Activated CD4-positive, CD25-positive, alpha-beta regulatory T cell treated with anti-CD3 and anti-CD28 coated beads, Interleukin-2, amount 50 U/mL, for 72 hours (primary cell): Measurements from ENCODE around the gene EPN2.
"Not testable (repeated sequence)": the region's sequence is repeated elsewhere in the genome, so short reads cannot be mapped to it uniquely, and the experiment has no call there.

Experiments
- DNase-seq: peaks from one replicate; pipeline ENCODE4 v3.0.0; 2021

EPN2 gene

DNA sequence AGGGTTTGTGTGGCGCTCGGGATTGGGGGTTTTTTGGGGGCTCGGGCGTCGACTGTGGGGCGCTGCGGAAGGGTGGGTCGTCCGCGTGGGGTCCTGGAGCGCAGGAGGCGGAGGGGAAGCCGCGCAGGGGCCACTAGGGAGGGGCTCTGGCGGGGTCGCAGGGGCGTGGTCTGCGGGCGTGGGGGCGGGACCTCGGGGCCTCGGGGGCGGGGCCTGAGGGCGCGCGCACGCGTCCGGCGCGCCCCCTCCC, at the start of gene EPN2:
EPN2 (plus strand) TSS at position 228 of the 250 bp plus-strand sequence. CDS start 45,754 bp downstream, outside the sequence.
- not testable (repeated sequence) for DNase-seq

DNA sequence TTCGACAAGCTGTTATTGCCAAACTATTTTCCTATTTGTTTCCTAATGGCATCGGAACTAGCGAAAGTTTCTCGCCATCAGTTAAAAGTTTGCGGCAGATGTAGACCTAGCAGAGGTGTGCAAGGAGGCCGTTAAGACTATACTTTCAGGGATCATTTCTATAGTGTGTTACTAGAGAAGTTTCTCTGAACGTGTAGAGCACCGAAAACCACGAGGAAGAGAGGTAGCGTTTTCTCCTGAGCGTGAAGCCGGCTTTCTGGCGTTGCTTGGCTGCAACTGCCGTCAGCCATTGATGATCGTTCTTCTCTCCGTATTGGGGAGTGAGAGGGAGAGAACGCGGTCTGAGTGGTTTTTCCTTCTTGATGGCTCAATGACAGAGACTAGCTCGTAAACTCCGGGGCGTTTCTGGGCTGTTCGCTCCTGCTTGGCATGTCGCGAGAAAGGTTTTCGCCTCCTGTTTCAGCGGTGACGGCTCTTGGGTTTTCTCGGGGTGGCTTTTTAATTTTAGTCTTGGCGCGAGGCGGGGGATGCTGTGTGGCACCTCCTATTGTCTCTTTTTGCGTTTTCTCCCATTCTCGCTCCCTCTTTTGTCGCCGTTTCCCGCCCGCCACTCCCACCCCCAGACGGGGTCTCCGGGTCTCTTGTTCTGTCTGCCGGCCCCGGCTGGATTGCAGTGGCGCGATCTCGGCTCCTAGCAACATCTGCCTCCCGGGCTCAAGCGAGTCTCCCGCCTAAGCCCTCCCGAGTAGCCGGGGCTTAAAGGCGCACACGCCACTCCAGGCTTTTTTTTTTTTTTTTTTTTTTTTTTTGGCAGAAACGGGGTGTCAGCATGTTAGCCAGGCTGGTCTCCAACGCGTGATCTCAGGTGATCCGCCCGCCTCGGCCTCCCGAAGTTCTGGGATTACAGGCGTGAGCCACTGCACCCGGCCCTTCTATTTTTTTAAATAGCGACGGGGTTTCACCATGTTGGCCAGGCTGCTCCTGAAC, 49.0 kb upstream of the EPN2 start:
- DNase-seq, result peak; percentile 90

DNA sequence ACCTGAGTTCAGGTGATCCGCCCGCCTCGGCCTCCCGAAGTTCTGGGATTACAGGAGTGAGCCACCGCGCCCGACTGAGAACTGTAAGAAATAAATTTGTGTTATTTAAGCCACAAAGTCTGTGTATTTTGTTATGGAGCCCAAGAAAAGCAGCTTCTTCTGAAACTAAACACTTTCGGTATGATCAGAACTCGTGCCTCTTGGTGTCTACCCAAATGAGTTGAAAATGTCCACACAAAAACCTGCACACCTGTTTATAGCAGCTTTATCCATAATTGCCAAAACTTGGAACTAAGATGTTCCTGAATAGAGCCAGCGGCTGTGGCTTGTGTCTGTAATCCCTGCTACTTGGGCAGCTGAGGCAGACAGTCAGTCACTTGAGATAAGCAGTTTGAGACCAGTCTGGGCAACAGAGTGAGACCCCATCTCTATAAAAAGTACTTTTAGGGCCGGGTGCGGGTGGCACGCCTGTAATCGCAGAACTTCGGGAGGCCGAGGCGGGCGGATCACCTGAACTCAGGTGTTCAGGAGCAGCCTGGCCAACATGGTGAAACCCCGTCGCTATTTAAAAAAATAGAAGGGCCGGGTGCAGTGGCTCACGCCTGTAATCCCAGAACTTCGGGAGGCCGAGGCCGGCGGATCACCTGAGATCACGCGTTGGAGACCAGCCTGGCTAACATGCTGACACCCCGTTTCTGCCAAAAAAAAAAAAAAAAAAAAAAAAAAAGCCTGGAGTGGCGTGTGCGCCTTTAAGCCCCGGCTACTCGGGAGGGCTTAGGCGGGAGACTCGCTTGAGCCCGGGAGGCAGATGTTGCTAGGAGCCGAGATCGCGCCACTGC, 48.1 kb upstream of the EPN2 start:
- not testable (repeated sequence) for DNase-seq

DNA sequence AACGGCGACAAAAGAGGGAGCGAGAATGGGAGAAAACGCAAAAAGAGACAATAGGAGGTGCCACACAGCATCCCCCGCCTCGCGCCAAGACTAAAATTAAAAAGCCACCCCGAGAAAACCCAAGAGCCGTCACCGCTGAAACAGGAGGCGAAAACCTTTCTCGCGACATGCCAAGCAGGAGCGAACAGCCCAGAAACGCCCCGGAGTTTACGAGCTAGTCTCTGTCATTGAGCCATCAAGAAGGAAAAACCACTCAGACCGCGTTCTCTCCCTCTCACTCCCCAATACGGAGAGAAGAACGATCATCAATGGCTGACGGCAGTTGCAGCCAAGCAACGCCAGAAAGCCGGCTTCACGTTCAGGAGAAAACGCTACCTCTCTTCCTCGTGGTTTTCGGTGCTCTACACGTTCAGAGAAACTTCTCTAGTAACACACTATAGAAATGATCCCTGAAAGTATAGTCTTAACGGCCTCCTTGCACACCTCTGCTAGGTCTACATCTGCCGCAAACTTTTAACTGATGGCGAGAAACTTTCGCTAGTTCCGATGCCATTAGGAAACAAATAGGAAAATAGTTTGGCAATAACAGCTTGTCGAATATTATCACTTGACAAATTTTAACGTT, 47.3 kb upstream of the EPN2 start:
- DNase-seq, result not testable (repeated sequence)

DNA sequence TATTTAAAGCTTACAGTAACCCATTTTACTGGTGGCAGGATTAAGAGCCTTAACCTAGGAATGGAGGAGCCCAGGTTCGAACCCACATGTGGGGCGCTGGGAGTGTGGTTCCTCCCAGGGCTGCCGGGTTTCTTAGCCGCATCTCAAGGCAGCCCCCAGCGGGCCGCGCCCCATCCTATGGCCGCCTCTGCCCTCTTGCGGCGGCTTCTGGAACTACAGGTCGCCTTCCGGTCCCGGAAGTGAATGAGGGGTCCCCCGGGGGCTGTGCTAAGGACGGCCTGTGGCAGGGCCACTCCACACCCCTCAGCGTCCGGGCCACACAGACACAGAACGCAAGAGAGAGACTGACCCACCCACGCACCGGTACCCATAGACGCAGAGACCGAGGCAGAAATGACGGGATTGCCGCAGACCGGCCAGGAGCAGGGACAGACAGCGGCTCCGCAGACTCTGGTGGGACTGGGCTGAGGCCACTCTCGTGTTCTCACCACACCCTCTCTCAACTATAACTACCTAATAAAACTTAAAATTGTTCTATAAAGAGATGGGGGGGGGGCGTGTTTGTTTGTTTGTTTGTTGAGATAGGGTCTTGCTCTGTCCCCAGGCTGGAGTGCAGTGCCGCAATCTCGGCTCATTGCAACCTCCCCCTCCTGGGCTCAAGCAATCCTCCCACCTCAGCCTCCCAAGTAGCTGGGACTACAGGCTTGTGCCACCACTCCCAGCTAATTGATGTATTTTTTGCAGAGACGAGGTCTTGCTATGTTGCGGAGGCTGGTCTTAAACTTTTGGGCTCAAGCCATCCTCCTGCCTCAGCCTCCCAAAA, 40.6 kb upstream of the EPN2 start:
- peak; percentile 59 for DNase-seq

DNA sequence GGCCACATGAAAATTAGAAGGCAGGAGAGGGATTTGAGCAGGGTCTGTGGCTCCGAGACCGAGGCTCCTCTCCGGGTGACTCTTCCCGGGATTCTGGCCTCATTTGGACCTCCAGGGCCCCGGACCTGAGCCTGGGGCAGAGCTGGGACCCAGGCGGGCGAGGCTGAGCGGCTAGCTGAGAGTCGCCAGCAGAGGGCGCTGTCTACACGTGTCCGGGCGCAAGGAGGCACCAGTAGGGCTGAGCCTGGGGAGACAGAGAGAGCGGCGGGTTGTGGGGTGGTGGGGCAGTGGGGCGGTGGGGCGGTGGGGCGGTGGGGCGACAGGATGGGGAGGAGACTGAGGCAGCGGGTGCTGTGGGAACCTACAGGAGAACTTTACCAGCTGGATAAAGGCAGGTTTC, 34.7 kb upstream of the EPN2 start:
- DNase-seq, result not testable (repeated sequence)

DNA sequence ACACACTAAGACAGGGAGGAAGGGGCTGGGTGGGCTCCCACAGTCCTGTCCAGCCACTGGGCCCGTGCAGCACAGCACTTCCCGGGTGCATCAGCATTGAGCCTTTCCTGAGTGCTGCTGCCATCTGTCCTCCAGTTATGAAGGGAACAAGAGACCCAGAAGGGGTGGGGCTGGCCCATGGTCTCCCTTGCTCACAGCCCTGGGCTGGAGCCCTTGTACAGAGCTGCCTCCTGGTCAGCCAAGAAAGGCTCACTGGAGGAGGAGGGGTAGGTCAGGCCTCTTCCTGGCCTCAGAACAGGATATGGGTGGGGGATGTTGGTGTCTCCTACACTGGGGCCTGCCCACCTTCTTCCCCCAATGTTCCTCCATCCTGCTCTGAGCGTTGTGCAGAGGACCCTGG, 33.7 kb upstream of the EPN2 start:
- not testable (repeated sequence) for DNase-seq

DNA sequence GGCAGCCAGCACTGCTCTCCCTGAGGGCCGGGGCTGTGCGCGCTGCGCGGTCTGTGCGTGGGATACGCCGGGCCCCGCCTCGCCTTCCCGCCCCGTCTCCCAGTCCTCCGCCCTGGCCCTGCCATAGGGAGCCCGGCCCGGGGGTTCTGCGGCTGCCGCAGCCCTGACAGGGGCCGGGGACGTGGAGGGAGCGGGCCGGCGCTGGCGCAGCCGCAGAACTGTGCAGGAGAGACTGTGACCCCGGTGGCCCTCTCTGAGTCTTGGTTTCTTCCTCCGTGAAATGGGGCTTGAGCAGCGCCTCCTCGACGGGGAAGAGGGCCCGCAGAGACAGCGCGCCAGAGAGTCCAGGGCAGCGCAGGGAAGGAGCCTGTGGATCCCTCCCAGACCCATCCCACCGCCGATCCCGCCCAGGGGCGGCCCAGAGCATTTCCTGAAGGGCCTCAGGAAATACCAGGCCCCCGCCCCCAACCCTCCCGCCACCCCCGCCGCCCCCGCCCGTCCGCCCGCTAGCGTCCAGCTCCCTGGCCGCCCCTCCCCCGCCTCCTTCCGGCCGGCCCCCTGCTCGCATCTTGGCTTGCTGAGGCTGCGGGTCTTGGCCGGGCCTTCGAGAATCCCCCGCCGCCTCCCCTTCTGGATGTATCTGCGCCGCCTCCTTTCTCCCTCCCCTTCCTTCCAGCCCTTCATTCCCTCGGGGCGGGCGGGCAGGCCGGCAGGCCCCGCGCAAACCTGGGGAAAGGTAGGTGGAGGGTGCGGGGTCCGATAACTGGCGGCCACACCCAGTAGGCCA, 21.9 kb upstream of the EPN2 start:
- DNase-seq, result not testable (repeated sequence)

DNA sequence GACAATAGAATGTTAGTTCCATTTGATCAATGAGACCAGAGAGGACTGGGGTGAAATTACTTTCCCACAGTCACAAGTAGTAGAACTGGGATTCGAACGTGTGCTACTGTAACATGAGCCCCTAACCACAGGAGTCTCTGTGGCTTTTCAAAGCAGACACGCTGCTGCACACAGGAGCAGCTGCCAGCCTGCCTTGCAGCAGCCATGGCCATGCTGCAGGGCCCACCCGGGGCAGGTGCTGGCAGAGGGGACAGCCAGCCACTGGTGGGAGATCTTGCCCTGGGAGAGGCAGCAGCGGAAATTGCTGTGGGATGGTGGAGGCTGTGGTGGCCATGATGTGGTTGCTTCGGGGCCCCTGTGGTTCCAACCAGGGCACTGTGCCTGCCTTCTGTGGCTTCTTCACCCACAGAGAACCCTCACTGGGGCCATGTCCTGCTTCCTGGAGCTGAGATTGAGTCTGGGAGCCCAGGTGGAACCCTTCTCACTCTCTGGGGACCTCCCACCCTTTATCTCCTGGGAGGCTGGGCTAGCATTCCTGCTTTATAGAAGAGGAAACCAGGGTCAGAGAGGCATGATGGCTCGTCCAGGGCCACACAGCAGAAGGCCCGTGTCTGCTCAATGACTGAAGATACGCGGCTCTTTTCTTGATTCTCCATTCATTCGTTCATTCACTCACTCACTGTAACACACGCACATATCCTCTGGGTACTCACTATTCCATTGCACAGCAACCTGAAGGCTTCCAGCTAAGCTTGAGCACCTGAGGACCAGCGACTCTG, 20.8 kb upstream of the EPN2 start:
- DNase-seq, result not testable (repeated sequence)

DNA sequence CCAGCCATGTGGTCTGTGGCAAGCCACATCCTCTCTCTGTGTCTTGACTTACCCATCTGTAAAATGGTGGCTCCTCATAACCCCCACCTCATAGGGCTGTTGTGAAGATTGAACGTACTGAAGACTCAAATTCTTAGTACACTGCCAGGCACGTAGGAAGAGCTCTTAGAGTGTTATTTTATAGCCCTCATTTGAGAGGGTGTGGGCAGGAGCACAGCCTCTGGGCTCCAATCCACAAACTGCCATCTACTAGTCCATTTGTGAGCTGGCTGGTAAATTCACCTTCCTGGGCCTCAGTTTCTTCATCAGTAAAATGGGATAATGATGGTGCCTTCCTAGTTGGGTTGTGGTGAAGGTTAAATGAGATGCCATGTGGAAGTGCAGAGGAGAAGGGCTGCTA, 18.3 kb upstream of the EPN2 start:
- DNase-seq, result not testable (repeated sequence)

DNA sequence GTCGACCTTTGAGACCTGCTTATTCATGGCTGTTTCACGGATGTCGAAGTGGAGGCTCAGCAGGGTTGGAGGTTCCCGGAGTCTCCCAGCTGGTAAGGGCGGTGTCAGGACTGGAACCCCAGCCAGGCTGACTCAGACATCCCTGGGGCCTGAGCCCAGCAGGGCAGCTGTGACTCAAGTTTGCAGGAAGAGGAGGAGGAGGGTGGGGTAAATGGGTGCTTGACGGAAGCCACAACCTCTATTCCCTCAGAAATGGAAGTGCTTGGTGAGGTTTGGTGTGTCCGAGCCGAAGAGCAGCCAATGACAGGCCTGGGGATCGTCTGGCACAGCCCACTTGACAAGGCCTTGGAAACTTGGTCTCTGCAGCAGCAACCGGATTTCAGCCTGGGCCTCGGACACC, 17.8 kb upstream of the EPN2 start:
- DNase-seq, result not testable (repeated sequence)

DNA sequence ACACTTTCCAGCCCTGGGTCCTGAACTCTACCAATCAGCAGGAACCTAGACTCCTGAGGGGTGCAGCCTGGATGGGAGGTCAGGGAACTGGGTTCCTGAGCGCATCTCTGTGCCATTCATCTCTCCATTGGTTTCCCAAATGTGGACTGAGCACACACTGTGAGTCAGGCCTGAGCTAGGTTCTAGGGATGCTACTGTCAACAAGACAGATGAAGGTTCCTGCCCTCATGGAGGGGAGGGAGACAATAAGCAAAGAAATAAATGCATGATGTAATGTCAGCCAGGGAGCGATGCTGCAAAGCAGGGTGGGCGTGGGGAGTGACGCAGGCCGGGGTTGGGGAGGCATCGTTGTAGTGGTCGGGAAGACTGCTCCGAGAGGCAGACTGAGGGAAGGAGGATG, 17.0 kb upstream of the EPN2 start:
- not testable (repeated sequence) for DNase-seq

DNA sequence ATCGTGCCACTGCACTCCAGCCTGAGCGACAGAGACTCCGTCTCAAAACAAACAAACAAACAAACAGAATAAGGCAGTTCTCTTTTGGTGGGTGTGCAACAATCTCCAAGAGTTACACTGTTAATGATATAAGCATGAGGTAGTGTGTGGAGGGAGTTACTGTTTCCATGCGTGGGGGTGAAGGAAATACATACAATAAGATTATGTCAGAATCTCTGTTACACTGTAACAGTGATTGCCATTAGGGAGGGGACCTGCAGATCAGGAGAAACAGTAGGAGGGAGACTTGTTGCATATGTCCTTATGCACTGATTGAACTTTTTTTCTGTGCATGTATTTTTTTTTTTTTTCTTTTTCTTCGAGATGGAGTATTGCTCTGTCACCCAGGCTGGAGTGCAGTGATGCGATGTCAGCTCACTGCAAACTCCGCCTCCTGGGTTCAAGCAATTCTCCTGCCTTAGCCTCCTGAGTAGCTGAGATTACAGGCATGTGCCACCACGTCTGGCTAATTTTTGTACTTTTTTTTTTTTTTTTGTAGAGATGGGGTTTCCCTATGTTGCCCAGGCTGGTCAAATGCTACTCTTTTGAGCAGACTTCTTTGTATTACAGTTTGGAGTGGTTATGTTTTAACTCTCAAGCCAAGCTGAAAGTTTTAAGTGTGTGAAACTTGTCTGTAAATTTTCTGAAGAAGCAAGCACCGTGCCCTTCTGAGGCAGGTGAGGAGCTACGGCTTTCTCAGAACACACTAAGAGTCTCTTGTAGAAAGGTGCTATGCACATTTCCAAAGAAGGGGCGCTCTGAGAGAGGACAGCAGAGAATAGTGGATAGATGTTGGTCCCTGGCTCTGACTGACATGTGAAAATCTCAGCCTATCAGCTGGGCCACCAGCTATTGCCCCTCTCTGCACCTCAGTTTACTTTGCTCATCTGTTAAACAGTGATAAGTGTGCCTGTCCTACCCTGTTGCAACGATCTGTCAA, 10.3 kb upstream of the EPN2 start:
- DNase-seq, result not testable (repeated sequence)

DNA sequence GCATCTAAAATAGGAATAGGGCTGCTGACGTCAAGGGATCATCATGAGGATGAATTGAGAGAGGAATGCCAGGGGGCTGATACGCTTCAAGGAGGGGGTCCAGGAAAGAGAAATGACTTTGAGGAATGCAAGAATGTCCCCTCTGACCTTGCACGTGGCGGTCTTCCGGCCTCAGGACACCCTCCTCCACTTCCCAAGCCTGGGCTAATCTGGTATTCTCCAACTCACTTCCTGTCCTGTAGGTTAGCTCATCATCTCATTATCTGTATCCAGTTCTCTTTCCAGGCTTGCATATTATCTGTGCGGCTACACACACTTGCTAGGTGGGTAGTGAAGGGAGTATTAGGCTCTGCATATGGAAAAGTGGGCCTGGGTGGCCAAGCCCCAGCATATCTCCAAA, 2.5 kb upstream of the EPN2 start:
- not testable (repeated sequence) for DNase-seq

DNA sequence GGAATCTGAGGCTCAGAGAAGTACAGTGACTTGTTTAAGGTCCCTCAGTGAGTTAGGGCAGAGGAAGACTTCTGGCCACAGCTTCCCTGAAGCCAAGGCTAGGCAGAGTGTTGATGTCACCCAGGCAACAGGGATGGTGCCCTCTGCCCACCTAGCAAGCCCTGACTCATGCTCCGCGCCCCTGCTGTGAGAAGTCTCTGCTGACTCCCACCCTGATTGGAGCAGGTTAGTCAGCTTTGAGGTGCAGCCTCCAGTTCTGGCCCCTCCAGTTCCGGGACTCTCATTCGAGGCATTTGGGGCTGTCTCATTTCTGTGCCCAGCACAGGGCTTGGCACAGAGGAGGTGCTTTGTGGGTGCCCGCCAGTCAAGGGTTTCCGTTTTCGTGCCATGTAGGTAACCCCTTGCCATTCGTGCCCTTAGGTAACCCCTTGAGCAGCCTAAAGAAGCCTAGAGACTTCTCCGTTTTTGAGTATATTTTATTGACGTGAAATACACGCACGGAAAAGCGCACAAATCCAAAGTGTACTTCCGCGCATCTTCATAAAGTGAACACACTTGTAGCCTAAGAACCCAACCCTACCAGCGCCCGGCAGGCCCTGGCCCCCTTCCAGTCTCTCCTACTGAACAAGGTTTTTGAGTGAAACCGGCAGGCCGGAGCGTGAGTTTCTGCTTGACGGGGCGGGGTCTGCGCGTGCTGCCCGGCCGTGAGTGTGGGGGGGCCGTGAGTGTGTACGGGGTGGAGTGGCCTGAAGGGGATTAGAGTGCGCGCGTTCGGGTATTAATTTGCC, 621 bp upstream of the EPN2 start:
- DNase-seq, result not testable (repeated sequence)

DNA sequence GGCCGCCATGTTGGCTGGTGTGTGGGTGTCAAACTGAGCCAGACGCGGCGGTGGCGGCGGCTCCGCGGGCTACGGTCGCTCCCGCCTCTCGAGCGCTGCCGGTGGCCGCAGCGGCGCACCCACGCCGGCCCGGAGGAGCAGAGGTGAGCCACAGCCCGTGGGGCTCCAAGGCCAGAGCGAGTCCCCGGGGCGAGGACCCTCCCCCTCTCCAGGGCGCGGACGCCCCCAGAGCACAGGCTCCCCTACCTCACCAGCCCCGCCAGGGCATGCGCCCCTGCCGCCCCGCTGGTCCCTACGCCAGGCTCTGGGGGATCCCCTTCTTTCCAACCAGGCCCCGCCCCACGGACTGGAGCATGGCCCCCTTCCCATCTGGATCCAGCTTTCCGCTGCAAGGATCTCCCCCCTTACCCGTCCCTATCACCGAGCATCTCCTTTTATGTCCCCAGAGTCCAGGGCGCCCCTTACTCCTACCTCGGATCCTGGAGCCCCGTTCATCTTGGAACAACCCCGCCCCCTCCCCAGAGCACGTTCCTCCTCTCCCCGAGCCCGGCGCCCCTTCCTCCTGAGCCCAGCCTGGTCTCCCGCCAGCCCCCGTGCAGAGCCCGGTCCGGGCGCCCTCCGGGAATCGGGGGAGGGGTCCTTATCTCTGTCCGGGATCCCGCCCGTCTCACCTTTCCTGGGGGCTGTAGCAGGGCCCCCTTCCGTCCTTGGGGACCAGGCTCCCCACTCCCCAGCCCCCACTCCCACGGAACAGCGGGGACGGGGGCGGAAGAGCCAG, 412 bp downstream of the EPN2 start:
- DNase-seq, result peak; percentile 65

DNA sequence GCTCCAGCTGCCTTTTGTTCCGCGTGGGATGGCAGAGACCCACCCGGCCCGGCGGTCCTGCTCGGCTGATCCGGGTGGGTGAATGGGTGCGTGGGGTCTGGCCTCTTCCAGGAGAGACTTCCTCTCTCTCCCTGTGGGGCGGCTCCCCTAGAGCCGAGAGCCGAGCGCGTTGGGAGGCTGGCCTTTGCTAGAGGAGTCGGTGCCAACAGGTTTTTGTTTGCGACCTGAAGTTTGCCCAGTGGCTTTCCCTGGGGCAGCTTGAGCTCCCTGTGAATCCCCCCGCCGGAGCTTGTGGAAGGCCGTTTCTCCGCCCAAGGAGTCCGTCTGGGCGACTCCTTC, 970 bp downstream of the EPN2 start:
- peak; percentile 30 for DNase-seq

DNA sequence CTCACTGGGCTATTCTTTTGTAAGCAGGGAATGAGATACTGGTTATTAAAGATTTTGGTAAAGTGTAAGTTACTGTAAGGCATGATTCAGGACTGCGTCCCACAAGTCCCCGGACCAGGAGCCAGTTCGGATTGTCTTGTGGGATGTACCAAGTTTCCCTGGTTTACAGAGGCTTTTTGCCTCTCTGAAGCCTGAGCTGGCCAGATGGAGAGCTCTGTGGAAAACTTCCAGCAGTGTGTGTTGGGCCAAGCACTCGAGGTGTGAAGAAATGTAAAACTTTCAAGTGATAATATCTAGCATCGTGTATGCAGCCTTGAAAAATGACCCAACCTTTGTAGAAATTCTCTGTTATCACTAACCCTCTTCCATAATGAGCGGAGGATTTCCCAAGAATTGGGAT, 2.4 kb downstream of the EPN2 start:
- peak; percentile 9 for DNase-seq
